OCI-LY1 (cell line): ENCODE results near the gene MN1.

Experiments
- EZH2 ChIP-seq: fragments of 200-600 bp; sonication (generic), shearing (Covaris generic); IDR thresholded peaks from 2 replicates; pipeline ENCODE4 v1.8.0; 2017; ENCODE audit warnings: borderline replicate concordance, mixed run types, mild to moderate bottlenecking, antibody characterized with exemption, low read length, moderate library complexity, mixed read lengths
- TF ChIP-seq, protein P1 (sequence below): fragments of 200-600 bp; sonication (generic), shearing (Covaris generic); IDR thresholded peaks from 2 replicates; pipeline ENCODE4 v1.5.1; 2017; ENCODE audit warnings: mild to moderate bottlenecking, antibody characterized with exemption, low read length, moderate library complexity, mixed read lengths

DNA sequence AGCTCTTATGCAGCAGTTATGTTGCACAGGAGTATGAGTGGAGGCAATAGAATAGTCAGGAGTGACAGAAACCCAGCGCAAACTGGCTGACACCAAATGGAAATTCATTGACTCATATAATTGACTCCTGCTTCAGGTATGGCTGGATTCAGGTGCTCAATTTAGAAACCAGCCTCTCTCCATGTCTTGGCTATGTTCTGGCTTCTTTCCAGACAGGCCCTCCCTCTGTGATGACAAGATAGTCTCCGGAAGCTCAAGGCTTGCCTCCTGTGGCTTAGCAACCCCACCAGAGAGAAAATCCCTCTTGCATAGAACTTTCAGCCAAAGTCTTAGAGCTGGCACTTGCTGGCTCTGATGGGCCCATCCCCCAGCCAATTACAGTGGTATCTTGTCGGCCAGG lies 28.1 kb upstream of the MN1 start:
- TF ChIP-seq, protein P1, sequence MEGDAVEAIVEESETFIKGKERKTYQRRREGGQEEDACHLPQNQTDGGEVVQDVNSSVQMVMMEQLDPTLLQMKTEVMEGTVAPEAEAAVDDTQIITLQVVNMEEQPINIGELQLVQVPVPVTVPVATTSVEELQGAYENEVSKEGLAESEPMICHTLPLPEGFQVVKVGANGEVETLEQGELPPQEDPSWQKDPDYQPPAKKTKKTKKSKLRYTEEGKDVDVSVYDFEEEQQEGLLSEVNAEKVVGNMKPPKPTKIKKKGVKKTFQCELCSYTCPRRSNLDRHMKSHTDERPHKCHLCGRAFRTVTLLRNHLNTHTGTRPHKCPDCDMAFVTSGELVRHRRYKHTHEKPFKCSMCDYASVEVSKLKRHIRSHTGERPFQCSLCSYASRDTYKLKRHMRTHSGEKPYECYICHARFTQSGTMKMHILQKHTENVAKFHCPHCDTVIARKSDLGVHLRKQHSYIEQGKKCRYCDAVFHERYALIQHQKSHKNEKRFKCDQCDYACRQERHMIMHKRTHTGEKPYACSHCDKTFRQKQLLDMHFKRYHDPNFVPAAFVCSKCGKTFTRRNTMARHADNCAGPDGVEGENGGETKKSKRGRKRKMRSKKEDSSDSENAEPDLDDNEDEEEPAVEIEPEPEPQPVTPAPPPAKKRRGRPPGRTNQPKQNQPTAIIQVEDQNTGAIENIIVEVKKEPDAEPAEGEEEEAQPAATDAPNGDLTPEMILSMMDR = no peak
- TF ChIP-seq EZH2 = no peak
